ENCODE data around the gene USF1.

USF1 gene

DNA sequence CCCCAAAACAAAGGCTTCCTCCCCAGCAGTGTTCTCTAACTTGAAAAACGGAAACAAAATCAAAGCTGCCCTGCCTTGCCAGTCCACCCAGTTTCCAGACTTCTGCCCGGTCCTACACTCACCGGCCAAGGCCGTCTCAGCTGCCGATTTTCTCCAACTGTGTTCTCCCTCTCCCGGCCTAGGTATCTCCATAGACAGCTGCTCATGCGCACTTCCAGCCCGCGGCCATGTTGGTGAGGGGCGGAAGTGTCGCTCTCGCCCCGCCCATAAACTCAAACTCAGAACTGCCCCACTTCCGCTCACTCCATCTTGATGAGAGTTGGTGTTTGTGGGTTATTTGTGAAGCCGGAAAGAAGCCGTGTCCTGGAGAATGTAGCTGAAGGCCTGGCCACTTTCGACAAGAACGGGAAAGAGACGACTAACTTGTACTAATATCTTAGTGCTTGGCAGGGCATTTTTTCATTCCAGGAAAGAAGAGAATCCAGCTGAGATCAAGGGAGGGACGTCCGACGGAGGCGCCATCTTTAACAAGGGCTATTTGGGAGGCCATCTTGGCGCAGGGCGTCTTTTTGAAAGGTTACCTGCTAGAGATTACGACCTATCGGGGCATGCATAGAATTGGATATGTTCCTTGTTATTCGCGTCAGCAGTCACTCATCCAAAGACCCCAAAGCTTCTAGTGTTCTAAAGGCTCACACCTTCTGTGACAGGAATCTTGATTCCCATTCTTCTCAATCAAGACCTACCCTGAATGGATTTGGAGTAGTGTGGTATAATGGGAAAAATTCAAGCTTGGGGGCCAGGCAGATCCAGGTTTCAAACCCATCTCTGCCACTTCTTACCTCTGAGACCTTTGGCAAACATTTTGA, at the start of gene USF1:
Gene USF1, minus strand, starts transcription at position 242 of the 869 bp plus-strand sequence. CDS start 2,702 bp downstream, outside the sequence.
- peak; percentile 86 to 90 (median 87) for DNase-seq (ENCODE audit: low read depth in 2 of 3, low spot score in 1 of 3)

- no peak for DNase-seq (ENCODE audit: low read depth in 2 of 3, low spot score in 1 of 3)
Measured at GRCh38 chr1:161095230-161095629, 49.5 kb upstream of the USF1 start.

- no peak for DNase-seq (ENCODE audit: low read depth in 2 of 3, low spot score in 1 of 3)
Measured at GRCh38 chr1:161094481-161094880, 48.7 kb upstream of the USF1 start.

GRCh38 chr1:161092621-161093028, 46.8 kb upstream of the USF1 start:
- peak in 1 of 3 donors; percentile 40 for DNase-seq (ENCODE audit: low read depth in 2 of 3, low spot score in 1 of 3)

- no peak for DNase-seq (ENCODE audit: low read depth in 2 of 3, low spot score in 1 of 3)
Measured at GRCh38 chr1:161091796-161092507, 46.2 kb upstream of the USF1 start.

GRCh38 chr1:161091093-161091492, 45.3 kb upstream of the USF1 start:
- no peak for DNase-seq (ENCODE audit: low read depth in 2 of 3, low spot score in 1 of 3)

DNA sequence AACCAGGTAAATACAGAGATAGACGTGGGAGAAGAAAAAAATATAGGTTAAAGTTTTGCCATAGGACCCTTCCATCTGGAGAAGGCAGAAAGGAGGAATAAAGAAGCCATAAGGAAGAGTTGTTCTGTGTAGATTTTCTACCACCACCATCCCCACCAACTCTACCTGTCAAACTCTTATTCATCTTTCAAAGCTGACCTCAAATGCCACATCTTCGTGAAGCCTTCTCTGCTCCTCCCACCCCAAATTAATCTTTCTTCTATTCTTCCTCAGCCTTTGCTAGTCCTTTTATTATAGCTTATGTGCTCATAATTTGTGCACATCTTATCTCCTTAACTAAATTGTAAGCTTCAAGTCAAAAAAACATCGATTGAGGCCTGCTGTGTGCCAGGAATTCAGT, 44.8 kb upstream of the USF1 start:
- DNase-seq (ENCODE audit: low read depth in 2 of 3, low spot score in 1 of 3), result no peak

GRCh38 chr1:161089938-161090337, 44.2 kb upstream of the USF1 start:
- no peak for DNase-seq (ENCODE audit: low read depth in 2 of 3, low spot score in 1 of 3)

DNA sequence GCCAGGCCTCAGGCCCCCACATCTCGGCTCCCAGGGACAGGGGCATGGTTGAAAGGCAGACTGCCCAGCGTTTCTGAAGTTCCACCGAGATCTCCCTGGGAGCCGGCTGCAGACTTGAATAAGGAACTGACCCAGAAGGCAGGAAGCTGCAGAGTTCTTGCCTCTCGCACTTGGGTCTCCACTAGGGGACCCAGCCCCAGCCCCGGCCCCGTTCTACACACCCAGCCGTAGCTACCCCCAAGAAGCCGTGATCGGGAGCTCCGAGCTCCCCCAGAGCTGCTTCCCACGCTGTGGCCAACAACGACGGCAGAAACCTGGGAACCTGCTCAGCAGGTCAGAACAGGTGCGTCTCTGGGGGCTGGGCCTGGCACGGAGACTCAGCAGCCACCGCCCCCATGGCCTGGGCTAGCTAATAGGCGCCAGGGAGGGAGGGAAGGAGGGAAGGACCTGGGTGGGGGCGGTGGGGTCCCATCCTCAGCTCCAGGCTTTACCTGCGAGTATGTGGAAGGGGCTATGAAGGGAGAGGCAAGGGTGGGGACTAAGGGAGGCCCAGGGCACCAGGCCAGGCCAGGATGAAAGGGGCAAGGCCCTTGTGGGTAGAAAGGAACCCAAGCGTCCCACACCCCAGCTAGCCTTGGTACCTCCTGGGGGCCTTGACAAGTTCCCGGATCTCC, 43.6 kb upstream of the USF1 start, which contains the start of gene NECTIN4:
Gene NECTIN4, minus strand, starts transcription at position 308 of the 674 bp plus-strand sequence. Its CDS starts 262 bp downstream, at position 46.
- DNase-seq (ENCODE audit: low read depth in 2 of 3, low spot score in 1 of 3), result no peak

DNA sequence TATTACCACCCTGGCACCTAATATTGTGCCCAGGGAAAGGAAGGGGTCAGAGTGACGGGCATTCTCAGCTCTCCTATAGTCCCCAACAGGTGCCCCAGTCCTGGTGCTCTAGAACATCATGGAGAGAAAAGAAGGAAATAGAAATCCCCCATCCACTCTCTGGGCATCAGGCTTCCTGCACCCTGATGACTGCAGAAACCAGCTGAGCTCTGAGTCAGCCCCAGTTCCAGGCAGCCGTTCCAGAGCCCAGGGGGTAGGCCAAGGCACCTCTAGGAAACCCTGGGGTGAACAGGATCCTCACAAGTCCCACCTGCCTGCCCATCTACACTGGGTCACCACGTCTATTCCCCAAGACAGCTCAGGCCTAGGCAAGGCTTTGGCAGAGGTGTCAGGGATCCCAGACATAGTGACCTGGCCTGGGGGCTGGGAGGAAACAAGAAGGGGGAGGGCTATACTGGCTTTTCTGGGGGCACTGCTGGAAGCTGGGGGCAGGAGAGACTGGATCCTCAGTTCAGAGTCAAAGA, 42.9 kb upstream of the USF1 start:
- no peak for DNase-seq (ENCODE audit: low read depth in 2 of 3, low spot score in 1 of 3)

DNA sequence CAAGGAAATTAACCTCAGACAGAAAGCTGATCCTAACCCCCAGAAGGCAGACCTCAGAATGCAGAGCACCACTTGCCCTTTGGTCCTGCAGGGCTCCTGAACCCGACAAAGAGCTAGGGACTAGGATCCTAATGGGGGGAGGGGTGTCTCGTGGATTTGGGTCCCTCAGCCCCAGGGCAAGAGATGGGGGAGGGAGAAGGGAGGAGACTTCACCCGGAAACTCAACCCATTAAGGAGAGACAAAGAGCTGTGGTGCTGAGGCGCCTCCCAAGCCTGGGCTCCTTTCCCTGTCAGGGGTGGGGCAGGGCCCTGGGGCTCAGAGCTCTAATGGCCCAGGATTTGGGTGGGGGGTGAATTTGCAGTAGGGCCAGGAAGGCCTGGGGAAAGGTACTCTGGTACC, 40.7 kb upstream of the USF1 start:
- no peak for DNase-seq (ENCODE audit: low read depth in 2 of 3, low spot score in 1 of 3)

- no peak for DNase-seq (ENCODE audit: low read depth in 2 of 3, low spot score in 1 of 3)
Measured at GRCh38 chr1:161085165-161085564, 39.4 kb upstream of the USF1 start.

DNA sequence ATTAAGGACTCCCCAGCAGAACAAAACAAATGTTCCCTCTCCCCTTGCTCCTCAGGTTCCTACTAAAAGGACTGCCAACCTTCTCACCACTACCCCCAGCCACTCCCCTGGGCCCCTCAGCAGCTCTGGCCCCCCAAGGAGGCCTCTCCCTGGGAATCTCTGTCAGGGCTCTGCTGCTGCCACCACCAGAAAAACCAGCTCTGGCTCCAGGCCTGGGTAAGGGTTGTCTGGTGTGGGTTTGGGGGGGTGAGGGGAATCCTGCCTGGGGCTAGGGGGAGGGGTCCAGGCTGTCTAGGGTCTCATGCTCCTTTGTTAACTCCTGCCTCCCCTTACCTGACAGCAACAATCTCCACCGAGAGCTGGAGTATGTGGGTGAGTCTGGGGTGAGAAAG, 38.8 kb upstream of the USF1 start:
- DNase-seq (ENCODE audit: low read depth in 2 of 3, low spot score in 1 of 3), result no peak

- DNase-seq (ENCODE audit: low read depth in 2 of 3, low spot score in 1 of 3), result no peak
Measured at GRCh38 chr1:161083748-161084596, 38.2 kb upstream of the USF1 start.

DNA sequence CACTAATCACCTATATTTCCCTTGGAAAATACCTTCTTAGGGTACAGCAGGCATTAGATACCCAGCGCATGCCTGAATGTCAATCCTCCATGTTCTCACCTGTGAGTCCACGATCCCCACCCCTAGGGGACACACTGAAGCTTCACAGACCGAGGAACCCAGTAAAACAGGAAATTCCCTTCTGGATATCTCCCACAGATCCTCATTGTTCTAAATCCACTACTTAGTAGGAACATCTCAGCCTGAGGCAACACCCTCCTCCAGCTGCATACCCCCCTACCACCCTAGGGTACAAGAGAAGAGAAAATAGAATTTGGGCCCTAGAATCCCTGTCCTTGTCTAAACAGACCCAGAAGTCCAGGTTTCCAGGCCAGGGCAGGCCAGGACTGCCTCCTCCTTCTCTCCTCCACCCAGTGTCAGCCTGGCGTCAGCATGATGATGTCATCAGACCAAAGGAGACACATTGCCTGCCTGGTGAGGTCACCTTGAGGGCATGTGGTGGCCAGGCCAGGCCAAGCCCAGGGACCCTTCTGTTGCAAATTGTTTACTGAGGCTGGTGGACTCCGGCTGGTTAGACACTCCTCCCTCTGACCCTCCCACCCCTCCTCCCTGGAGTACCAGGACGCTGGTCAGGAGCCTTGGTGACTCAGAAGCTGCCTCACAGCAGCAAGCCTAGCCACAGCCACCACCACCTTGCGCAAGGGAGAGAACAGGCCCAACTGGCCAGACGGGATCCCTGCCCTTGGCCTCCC, 37.4 kb upstream of the USF1 start:
- DNase-seq (ENCODE audit: low read depth in 2 of 3, low spot score in 1 of 3), result no peak

DNA sequence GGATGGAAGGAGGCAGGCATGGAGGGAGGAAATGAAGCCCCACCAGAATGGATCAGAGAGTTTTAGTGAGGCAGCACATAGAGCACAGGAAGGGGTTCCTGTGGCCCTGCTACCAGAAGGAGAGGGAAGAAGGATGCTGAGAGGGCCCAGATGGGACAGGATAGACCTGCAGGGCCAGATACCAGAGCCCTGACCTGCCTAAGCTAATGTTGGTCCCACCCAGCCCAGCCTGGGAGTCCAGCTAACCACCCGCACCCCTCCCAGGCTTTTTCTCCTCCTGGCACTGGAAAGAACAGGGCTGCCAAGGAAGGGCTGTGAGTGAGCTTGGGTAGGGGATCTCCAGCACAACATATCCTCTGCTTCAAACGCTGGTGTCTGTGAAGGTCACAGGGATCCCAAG, 36.7 kb upstream of the USF1 start:
- no peak for DNase-seq (ENCODE audit: low read depth in 2 of 3, low spot score in 1 of 3)

- no peak for DNase-seq (ENCODE audit: low read depth in 2 of 3, low spot score in 1 of 3)
Measured at GRCh38 chr1:161081519-161081918, 35.7 kb upstream of the USF1 start.

GRCh38 chr1:161080441-161081405, 34.9 kb upstream of the USF1 start:
- no peak for DNase-seq (ENCODE audit: low read depth in 2 of 3, low spot score in 1 of 3)

All from stimulated activated CD4-positive, alpha-beta T cell treated with anti-CD3 and anti-CD28 coated beads, Interleukin-12 subunit alpha, Interleukin-12 subunit beta, amount 100 ng/mL, for 48 hours (primary cell).